Activated CD8-positive, alpha-beta memory T cell treated with anti-CD3 and anti-CD28 coated beads, Interleukin-2, amount 50 U/mL, for 1 hour (primary cell): ENCODE results near the gene CDX1.

Experiments
- DNase-seq: peaks from one replicate; pipeline ENCODE4 v3.0.0-alpha.2; 2020; ENCODE audit errors: extremely low read depth

The CDX1 gene

DNA sequence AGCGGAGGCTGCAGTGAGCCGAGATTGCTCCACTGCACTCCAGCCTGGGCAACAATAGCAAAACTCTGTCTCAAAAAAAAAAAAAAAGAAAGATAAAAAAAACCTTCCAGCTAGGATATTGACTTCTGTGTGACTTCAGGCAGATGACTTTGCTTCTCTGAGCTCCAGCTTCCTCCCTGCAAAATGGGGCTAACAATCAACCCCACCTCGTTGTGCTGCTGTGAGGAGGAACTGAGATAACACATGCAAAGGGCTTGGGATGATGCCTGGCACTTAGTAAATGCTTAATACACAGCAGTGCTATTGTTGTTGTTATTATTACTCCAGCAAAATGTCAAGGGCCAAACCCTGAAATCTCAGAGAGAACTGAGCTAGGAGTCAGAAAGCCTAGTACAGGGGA is 3.5 kb upstream of the CDX1 start:
- DNase-seq = no peak

DNA sequence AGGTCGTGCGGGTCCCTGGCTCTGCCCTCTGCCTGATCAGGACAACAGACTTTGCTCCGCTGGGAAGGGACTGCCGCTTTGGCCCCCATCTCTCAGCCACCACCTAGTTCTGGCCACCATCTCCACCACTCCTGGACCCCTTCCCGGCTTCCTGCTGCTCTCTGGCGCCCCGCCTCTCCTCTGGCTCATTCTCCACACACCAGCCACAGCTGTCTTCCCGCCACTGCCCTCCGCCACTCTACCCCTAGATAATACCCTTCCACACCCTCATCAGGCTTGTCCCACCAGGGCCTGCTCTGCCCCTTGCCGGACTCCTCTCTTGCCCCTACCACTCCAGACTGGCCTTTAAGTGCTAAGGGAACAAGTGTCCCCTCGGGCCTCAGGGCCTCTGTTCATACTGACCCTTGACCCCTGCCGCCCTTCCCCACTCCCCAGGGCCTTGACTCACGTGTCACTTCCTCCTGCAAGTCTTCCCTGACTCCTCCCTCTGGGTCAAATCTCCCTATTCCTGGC is 3.0 kb upstream of the CDX1 start:
- no peak for DNase-seq

DNA sequence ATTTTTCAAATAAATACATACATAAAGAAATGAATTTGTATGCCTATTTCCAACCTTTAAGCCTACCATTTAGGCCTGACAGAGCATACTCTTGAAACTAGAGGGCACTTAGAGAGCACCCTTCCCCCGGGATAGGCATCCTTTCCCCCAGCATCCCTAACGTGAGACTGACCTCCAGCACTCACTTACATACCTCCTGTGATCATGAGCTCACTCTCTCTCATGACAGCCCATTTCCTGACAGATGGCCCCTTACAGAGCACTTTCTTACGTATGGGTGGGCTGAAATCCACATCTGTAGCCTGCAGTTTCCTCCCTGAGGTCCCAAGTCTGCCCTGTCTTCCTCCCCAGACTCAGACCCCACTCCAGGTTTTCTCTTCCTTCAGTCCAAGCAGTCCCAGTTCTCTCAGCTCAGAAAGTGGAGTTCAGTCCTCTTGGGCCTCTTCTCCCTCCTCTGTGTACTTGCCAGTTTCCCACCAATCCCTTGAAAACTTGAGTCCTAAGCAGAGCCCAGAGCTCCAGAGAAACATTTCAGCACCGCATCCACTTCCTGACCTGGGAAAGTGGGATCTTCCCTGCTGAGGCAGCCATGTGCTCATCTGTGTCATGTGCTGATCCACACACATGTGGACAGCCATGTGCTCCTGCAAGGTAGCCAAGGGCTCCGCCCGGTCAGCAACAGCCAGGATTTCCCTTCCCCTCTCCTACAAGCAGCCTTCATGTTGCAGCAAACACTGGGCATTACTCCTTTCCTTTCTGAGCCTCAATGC is 2.2 kb upstream of the CDX1 start:
- no peak for DNase-seq

DNA sequence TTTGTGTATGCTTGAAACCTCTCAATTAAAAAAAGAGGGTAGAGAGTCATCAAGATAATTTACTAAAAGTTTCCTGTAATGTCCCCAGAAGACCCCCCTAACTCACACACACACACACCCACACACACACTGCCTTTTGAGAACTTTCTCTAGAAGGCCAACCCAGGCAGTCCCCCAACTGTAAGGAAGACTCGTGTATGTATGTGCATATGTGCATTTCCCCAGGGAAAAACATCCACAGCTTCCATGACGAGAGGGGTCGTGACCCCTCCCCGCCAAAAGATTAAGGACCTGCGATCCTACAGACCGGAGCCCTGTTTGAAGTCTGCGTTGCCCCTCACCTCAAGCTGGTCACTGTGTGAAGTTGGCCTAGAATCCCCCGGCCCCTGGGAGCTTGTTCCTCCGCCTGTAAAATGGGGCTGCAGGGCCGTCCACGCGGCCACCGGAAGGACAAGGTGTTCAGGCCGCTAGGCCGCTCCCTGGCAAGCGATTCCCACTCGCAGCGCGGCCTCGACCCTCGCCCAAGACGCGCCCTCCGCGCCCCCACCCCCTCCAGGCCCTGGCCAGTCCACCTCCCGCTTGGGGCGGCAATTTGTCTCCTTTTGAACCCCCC is 435 bp upstream of the CDX1 start:
- no peak for DNase-seq

DNA sequence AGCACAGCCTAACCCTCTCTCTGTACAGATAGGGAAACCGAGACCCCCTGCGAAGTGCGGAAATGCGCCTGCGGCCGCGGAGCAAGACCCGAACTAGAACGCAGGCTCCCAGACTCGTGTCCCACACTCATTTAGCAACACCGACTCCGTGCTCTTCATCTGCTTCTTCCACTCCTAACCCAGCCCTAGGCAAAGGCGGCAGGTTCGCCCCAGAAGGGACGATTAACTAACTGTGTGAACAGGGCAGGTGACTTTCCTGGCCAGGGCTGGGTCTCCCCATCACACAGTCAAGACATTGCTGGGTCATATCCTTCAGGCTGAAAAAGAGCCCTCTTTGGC is 903 bp downstream of the CDX1 start:
- no peak for DNase-seq

DNA sequence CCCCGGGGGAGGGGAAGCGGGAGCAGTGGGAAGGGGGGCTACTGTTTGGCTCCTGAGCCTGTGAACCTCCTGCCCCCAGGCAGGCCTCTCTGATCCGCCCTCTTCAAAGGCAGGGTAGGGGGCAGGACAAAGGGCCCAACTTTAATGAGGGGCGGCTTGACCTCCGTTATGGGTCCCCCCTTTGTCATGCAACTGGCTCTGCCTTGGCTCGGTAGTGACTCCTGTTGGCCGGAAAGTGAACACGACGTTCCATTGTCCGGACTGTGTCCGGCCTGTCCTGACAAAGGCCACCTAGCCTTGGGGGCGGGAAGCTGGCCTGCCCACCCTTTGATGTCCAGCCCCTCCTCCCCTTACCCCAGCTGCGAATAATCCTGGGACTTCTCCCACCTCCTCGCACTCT is 1.3 kb downstream of the CDX1 start:
- DNase-seq = no peak

DNA sequence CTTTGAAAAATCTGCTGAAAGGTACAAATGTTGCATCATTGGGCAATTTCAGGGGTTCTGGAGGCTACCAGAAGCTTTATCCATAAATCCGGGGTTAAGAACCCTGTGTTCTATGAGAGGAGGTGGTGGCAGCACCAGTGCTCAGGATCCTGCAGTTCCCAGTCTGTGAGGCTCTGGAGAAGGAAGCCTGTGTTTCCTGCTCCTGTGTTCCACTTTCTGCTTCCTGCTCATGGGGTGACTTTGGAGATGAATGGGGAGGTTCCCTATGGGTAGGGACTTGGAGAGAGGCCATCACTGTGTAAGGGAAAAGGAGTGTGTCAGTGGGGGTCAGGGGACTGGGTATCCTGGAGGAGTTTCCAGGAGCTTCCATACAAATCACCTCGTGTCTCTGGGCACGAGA is 2.3 kb downstream of the CDX1 start:
- no peak for DNase-seq

DNA sequence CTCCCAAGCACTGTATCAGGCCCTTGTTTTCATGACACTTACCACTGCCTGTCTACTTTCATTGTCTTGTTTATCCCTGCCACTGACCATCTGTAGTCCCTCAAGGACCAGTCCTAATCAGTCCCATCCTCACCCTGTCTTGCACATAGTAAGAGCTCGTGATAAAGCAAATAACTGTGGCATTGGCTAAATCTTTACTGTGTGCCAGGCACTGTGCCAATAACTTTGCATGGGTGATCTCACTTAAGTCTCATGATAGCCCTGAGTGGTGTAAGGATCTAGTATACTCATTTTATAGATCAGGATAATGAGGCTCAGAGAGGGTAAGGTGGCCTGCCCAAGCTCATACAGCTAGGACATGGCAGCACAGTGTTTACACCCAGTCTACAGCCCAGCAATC is 5.6 kb downstream of the CDX1 start:
- no peak for DNase-seq

DNA sequence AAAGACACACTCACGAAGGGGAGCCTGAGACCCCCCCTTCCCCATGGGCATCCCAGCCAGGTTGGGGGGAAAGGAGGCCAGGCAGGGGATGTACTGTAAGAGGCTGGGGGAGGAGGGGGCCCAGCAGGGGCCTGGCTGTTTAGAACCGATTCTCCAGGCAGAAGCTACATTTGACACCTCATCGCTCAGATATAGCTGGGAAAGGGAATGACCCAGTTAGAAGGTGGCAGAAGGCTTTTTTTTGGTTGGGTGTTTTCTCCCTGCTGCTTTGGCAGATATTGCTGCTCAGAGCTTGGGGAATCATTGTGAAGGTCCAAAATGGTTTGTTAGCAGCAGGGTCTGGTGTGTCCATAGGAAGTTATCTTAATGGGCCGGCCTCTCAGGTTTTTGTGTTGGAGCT is 6.0 kb downstream of the CDX1 start:
- DNase-seq = no peak

DNA sequence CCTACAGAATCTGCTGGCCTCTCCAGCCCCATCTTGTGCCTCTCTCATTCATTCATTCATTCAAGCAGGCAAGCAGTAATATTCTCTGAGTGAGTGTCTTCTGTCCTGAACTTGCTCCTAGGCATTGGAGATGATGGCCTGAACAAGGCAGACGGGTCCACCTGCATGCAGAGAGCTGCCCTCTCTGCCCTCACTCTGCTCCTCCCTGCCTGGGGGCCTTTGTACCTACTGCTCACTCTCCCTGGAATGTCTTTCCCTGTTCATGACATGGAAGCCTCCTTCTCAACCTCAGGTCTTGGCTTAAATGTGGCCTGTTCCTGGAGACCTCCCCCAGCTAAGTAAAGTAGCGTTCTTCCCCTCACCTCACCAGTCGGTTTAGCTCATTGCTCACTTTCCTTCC is 6.6 kb downstream of the CDX1 start:
- no peak for DNase-seq

DNA sequence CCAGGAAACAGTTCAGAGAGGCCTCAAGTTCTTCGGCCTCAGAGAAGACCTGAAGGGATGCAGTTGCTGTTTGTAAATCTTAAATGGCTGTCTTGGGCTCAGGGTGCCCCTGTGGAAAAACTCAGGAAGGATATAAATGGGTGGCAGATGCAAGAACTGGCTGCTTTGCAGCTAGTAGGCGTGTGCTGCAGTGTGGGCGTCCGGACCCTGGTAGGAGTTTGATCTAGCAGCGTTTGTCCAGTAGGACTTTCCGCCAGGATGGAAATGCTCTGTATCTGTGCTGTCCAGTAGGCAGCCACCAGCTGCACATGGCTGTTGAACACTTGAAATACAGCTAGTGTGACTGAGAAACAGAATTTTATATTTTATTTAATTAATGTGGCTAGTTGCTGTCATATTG is 7.7 kb downstream of the CDX1 start:
- no peak for DNase-seq

DNA sequence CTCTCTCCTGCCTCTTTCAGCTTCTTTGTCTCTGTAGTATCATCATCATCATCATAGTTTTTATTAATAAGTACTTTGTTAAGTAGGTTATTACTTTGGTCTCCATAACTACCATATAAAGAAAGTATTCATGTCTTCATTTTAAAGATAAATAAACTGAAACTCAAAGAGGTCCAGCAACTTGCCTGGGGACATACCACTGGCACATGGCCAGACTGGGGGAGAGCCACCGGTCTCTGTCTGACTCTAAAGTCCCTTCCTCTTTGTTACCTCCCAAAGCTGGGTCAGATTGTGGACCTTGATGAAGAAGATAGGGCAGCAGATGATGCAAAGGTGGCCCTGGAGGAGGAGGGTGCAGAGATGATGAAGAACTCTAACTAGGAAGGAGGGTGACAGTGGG is 8.5 kb downstream of the CDX1 start:
- DNase-seq = no peak

DNA sequence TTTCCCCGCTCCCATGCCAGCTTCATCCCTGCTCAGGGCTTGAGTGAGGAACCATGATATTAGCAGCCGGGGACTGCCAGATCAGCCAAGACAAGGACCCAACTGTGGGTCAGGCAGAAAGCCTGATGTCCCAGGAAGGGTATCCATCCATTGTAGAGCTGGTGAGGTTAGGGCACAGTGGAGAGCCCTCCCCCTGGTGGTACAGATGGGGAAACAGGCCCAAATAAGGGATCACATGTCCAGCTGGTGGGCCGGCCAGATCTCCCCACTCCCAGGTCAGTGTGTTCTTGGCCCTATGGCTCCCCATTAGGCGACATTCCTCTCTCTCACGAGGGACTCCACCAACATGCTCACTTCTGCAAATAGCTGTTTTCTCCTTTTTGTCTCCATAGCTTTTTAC is 9.0 kb downstream of the CDX1 start:
- no peak for DNase-seq

DNA sequence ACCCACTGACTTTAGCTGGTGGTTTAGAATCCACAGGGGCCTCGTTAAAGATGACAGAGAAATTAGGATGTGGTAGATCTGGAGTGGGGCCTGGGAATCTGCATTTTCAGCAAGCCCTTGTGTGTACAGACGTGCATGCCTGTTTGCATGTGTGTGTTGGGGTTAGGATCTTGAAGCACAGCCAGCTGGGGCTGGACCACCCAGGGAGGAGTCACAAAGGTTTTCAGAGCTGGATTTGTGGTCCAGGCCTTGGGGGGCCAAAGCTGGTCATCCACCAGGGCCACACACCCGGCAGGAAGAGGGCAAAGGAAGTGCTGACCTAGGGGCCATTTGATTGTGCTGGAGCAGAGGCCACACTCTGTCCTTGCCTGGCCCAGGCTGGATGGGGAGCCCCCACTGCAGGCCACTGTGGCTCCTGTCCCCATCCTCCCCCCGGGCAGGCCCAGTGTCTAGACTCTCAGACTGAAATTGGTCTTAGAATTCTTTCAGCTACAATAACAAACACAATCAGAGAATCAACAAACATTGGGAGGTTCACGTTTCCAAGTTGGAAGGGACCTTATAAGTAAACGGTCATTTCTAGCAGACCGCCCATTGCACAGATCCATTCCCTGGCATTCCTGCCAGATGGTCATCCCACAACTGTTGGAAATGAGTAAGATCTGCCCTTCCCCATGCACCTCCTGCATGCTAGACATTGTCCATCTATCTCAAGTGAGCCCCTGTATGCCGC is 10.3 kb downstream of the CDX1 start:
- DNase-seq = no peak

DNA sequence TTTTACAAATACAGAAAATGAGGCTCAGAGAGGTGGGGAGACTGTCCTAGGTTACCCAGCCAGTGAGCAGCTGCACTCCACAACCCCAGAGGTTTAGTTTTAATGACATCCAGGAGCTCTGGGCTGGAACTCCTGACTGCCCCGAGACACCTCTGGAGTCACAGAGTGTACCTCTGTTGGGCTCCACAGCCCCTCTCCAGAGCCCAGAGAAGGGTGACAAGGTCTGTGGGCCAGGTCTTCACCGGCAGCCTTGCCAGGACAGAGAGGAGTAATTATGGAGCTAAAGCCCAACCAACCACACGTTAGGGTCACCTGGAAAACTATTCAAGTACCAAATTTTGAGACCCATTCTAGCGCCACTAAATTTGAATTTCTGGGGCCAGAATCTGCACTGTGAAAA is 11.1 kb downstream of the CDX1 start:
- no peak for DNase-seq

DNA sequence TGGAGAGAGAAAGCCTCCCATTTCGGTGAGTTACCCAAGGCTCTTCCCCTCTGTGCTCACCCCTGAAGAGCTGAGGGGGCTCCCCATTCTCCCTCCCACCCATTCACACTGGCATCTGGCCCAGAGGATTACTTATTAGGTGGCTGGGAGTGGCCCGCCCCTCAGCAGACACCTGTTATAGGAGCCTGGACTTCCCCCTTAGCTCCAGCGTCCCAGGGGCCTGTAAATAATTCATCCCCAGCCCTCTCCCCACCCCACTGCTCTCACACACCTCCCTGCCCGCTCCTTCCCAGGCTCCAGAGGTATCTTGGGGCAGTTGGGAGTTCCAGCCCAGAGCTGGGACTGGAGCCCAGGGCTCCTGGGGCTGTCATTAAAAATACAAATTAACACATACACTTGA is 11.7 kb downstream of the CDX1 start:
- no peak for DNase-seq

DNA sequence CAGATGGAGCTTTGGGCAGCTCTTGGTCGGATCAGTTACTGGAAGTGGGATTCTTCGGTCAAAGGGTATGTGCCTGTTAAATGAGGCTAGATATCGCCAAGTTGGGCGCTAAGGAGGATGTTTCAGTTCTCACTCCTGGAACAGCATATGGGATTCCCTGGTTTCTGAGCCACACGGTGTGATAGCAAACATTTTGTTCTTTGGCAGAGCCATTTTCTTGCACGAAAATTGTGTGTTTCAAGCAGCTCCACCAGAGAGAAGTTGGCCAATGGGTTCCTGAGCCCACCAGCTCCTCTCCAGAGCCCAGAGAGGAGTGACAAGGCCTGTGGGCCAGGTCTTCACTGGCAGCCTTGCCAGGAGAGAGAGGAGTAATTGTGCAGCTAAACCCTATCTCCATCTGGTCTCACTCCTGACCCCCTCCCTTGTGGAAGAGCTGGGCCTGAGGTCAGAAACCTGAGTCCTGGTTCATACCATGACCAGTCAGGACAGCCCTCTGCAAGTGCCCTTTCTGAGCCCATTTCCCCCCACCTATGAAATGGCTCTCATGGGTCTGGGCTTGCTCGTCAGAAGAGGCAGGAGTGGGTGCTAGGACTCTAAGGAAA is 12.5 kb downstream of the CDX1 start:
- no peak for DNase-seq

DNA sequence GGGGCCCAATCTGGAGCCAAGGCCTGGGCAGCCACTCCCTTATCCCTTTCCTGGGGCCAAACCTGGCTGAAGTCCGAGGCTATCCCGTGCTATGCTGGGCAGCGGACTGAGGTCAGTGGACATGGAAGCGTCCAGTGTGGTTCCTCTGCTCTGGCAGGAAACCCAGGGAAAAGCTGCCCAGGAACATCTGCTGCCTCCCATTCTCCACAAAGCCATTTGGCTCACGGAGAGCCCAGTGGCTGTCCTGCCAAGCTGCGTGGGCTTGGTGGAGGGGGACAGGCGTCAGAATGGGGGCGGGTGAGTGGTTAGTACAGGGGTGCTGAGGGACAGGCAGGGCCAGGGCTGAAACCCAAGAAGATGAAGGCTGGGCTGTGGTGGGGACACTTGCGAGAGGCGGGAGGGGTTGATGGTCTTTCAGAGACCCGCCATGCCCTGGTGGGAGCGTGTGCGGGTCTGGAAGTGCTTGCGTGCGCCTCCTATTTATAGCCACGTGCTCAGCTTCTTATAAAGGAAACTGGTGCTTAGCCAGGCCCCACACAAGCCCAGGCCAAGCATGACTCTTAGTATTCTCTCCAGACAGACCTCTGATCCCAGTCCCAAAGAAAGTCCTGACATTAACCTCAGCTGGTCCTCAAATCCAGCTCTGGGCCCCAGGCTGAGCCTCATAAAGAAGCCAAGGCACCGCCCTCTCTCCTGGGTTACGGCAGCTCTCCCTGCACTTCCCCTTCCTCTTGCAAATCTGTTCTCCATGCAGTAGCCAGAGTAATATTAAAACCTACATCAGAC is 13.9 kb downstream of the CDX1 start:
- DNase-seq = no peak

DNA sequence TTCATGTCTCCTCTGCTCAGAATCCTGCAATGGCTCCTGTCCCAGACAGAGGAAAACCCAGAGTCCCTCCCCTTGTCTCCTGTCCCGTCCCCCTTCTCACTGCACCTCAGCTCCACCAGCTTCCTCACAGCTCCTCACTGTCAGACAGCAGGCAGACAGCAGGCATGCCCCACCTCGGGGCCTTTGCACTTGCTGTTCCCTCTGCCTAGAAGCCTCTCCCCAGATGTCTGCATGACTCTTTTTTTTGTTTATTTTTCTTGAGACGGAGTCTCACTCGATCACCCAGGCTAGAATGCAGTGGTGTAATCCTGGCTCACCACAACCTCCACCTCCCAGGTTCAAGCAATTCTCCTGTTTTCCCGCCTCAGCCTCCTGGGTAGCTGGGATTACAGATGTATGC is 14.4 kb downstream of the CDX1 start:
- no peak for DNase-seq

DNA sequence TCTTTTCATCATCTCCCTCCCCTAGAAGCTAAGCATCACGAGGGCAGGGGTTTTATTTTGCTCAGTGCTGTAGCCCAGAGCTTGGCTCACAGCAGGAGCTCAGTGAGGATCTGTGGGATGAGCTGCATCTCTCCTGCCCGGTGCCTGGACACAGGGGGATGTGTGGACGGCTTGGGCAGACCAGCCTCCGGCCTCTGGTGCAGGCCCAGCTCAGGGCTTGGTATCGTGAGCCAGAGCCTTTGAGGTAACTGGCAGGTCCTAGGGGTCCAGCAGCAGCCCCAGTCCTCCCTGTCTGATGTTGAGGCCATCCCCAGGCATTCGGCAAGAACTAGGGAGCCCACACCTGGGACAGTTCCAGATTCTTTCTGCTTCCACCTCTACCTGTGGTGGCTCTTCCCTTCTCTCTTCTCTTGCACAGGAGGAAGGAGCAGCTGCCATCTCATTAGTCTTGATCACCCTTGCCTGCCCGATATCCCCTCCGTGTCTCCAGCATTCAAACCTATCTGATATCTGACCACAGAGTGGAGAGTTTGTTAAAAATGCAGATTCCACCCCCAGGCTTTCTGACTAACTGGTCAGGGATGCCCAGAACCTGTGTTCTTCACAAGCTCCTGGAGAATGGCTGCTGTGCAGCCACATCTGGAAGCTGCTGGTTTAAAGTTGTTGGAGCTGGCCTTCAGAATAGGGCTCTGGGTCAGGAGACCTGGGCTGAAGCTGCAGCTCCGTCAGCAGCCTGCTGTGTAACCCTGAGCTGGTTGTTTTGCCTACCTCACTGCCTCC is 15.4 kb downstream of the CDX1 start:
- no peak for DNase-seq

DNA sequence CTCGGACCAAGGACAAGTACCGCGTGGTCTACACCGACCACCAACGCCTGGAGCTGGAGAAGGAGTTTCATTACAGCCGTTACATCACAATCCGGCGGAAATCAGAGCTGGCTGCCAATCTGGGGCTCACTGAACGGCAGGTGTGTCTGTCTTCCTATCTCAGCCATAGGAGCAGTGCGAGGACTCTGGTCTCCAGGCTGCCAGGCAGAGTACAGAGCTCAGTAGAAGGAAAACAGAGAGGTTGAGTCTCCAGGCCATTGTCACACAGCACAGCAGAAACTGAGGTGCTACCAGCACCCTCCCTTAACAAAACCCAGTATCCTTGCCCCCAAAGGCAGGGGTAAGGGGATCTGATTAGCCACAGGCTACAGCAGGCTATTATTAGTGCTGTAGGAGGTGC is 16.2 kb downstream of the CDX1 start:
- DNase-seq = no peak
